WERI-Rb-1 (cell line): ENCODE data around the gene KCND2.

Experiments
- DNase-seq: peaks from one replicate; pipeline ENCODE4 v3.0.0-alpha.2; 2020
- H3K27ac ChIP-seq: fragments of 250-450 bp; sonication (Bioruptor Pico); 2 replicates; pipeline ENCODE4 v1.5.1; 2020; ENCODE audit warnings: mild to moderate bottlenecking, moderate library complexity
- H3K27me3 ChIP-seq: fragments of 250-450 bp; sonication (Bioruptor Pico); 2 replicates; pipeline ENCODE4 v1.5.1; 2021; ENCODE audit warnings: mild to moderate bottlenecking, low read depth, moderate library complexity; ENCODE audit not compliant: insufficient read depth, severe bottlenecking
- H3K36me3 ChIP-seq: fragments of 250-450 bp; sonication (Bioruptor Pico); 2 replicates; pipeline ENCODE4 v1.5.1; 2020; ENCODE audit warnings: mild to moderate bottlenecking, moderate library complexity
- H3K4me3 ChIP-seq: 2 replicates; pipeline ENCODE4 v1.5.1; 2011; ENCODE audit warnings: low read depth, mild to moderate bottlenecking, control low read depth, low read length
- H3K9me3 ChIP-seq: fragments of 250-450 bp; sonication (Bioruptor Pico); 2 replicates; pipeline ENCODE4 v1.5.1; 2021; ENCODE audit warnings: mild to moderate bottlenecking, moderate library complexity; ENCODE audit not compliant: severe bottlenecking
- TF ChIP-seq, protein P1 (sequence below): IDR thresholded peaks from 2 replicates; pipeline ENCODE4 v1.5.1; 2011; ENCODE audit warnings: low read depth, mild to moderate bottlenecking, control low read depth, inconsistent platforms, low read length

The KCND2 gene

DNA sequence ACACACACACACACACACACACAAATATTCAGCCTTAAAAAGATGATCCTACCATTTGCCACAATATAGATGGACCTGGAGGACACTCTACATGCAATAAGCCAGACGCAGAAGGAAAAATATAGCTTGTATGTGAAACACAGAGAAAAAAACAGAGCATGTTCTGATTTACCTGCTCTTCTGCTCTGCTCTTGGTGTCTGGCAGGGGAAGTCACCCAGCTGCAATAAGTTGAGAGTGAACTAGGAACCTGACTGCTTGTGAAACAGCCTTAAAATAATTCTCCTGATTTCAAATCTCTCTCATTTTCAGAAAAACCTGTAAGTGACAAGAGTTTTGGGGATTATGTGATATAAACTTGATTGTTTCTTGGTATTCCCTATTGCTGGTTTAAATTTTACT is 31.0 kb upstream of the KCND2 start:
- TF ChIP-seq, protein P1, sequence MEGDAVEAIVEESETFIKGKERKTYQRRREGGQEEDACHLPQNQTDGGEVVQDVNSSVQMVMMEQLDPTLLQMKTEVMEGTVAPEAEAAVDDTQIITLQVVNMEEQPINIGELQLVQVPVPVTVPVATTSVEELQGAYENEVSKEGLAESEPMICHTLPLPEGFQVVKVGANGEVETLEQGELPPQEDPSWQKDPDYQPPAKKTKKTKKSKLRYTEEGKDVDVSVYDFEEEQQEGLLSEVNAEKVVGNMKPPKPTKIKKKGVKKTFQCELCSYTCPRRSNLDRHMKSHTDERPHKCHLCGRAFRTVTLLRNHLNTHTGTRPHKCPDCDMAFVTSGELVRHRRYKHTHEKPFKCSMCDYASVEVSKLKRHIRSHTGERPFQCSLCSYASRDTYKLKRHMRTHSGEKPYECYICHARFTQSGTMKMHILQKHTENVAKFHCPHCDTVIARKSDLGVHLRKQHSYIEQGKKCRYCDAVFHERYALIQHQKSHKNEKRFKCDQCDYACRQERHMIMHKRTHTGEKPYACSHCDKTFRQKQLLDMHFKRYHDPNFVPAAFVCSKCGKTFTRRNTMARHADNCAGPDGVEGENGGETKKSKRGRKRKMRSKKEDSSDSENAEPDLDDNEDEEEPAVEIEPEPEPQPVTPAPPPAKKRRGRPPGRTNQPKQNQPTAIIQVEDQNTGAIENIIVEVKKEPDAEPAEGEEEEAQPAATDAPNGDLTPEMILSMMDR: no peak
- H3K4me3 ChIP-seq: no peak overlapping the region
- H3K36me3 ChIP-seq: no peaks in the 10 kb centered on the region
- no peak overlapping the region for H3K27ac ChIP-seq
- H3K9me3 ChIP-seq: peaks cover 2% of the 10 kb centered on the region
- DNase-seq: no peak
- H3K27me3 ChIP-seq: no peaks in the 10 kb centered on the region

DNA sequence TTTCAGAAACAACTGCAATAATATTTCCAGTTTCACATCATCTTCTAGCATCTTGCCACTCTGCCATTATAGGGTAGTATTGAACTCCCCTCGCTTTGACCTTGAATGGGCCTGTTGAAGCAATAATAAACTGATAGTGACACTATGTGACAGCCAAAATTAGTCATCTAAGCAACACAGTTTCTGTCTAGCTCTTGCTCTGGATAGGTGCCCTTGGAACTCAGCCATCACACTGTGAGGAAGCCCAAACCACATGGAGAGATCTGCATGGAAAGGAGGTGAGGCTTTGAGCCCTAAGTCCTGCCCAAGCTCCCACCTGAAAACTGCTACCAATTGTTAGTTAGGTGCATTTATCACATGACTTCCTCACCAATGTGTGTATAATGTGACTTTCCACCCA is 18.1 kb upstream of the KCND2 start:
- Histone ChIP-seq H3K4me3 (no peak overlapping the region), H3K27ac (no peak overlapping the region), H3K36me3 (no peaks in the 10 kb centered on the region), H3K9me3 (no peaks in the 10 kb centered on the region), H3K27me3 (no peaks in the 10 kb centered on the region)
- no peak for DNase-seq
- TF ChIP-seq, protein P1: no peak

DNA sequence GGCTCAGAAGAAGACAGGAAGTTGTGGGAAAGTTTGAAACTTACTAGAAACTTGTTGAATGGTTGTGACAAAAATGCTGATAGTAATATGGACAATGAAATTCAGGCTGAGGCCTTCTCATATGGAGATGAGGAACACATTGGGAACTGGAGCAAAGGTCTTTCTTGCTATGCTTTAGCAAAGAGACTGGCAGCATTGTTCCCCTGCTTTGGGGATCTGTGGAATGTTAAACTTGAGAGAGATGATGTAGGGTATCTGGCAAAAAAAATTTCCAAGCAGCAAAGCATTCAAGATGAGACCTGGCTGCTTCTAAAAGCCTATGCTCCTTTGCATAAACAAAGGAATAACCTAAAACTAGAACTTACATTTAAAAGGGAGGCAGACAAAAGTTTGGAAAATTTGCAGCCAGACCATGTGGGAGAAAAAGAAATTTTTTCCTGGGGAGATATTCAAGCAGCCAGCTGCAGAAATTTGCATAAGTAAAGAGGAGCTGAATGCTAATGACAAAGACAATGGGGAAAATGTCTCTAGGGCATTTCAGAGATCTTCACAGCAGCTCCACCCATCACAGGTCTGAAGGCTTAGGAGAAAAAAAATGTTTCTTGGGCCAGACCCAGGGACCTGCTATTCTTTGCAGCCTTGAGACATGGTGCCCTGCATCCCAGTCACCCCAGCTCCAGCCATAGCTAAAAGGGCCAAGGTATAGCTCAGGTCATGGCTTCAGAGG is 16.5 kb upstream of the KCND2 start:
- TF ChIP-seq, protein P1: no peak
- no peak for DNase-seq
- no peaks in the 10 kb centered on the region for H3K9me3 ChIP-seq
- no peaks in the 10 kb centered on the region for H3K27me3 ChIP-seq
- H3K27ac ChIP-seq: no peak overlapping the region
- H3K4me3 ChIP-seq: no peak overlapping the region
- H3K36me3 ChIP-seq: no peaks in the 10 kb centered on the region

DNA sequence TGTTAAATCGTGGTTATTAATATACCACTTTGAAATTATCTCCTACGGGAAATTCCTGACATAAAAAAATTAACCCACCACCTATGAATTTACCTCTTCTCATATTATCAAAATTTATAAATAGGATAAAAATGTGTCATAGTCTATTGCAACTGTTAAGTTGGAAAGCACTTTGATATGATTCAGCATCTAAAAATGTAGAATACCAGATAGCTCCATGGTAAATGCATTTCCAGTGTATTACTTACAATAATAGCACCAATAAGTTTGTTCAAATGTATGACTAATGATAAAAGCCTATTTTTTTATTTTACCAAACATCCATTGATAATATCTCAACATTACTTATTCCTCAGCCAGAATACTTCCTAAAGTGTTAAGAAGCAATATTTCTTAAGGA is 13.6 kb upstream of the KCND2 start:
- no peak overlapping the region for H3K4me3 ChIP-seq
- H3K9me3 ChIP-seq: no peaks in the 10 kb centered on the region
- no peaks in the 10 kb centered on the region for H3K27me3 ChIP-seq
- no peak overlapping the region for H3K27ac ChIP-seq
- DNase-seq: no peak
- TF ChIP-seq, protein P1: no peak
- no peaks in the 10 kb centered on the region for H3K36me3 ChIP-seq

DNA sequence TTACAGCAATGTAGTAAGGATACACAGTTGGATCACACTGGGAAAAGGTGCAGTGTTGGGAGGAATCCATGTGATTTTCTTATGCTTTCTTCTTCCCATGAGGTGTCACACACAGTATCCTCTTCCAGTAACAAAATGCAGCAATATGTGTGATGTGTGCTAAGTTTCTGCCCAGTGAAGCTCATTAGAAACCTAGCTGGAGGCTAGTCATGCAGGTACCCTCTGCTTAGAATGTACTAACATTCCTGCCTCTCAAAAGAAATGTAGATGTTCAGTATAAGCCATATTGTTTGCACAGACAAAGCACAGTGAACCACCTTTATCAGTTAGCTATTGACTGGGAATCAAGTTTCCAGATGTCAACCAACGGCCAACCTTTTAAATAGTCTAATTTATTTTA is 12.9 kb upstream of the KCND2 start:
- no peak for DNase-seq
- Histone ChIP-seq H3K36me3 (no peaks in the 10 kb centered on the region), H3K4me3 (no peak overlapping the region), H3K27ac (no peak overlapping the region), H3K27me3 (no peaks in the 10 kb centered on the region), H3K9me3 (no peaks in the 10 kb centered on the region)
- TF ChIP-seq, protein P1: no peak

DNA sequence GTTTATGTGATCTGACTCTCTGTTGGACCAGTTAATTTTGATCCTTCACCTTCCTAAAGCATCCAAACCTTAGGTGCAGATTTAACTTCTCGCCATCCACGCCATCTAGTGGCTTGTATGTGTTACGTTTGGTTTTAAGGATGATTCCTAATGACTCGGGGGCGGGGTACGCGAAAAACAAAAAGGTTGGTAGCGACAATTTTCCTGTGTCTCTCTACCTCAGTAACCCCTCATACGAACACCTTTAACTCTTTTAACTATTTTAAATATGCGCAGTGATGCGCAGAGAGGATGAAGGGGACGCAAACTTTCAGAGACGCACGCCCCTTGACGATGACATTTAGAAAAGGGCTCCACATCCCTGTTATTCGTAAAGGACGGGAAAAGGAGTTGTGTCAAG is 714 bp upstream of the KCND2 start:
- peak; percentile 30 for DNase-seq
- Histone ChIP-seq H3K4me3 (peak overlapping the region; percentile 70), H3K27me3 (no peaks in the 10 kb centered on the region), H3K9me3 (no peaks in the 10 kb centered on the region), H3K27ac (no peak overlapping the region), H3K36me3 (no peaks in the 10 kb centered on the region)
- TF ChIP-seq, protein P1: peak; percentile 70
